ENCODE results near the gene EMC9. TPM values are rescaled to one million over a fixed set of nuclear protein-coding genes. Genes with fewer than 3 reads are reported as not detected.

Gene EMC9
- total RNA-seq, 3 donors from 2014 or later = 13.4 to 19.0 (median 16.5) TPM

DNA sequence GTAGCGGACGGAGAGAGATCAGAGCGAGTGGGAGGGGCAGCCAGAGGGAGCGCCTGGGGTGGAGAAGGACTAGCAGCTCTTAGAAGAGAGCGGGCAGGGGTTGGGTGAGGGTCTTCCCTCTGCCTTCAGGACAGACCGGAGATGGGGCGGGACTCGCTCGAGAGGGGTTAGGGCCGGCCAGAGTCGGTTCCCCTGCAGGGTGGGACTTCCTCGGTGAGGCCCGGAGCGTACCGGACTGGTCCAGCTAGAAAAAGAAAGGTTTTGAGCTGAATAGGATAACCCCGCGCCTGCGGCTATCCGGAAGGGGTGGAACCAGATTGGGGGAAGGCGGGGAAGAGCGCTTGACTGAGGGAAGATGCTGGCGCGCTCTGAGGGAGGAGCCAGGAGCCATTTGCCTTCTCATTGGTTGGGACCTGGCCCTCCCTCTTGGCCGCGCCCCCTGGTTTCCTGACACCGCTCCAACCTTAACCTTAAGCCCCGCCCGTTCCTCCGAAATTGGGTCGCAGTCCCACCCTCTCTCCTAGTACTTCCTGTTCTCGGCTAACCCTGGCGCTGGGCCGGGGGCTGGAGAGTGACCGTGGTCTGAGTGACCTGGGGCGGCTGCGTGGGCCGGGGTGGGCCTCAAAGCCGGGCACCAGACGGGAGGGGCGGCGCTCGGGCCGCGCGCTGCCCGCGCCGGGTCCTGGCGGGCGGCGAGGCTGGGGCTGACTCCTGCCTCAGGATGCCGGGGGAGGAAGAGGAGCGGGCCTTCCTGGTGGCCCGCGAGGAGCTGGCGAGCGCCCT lies 5.8 kb upstream of the EMC9 start, which contains the start of gene RNF31:
Gene RNF31, plus strand, starts transcription at position 521 of the 783 bp plus-strand sequence. Its CDS starts 201 bp downstream, at position 722.
- peaks cover 4 to 9% of the 10 kb centered on the region in 2 donors for H3K4me1 ChIP-seq
- TF ChIP-seq POLR2AphosphoS5 (IDR thresholded peaks at IDR 0.05) = peak in 2 of 3 donors; percentile 22 to 39
- TF ChIP-seq POLR2A (IDR thresholded peaks at IDR 0.05) = no peak
- TF ChIP-seq, protein P1, sequence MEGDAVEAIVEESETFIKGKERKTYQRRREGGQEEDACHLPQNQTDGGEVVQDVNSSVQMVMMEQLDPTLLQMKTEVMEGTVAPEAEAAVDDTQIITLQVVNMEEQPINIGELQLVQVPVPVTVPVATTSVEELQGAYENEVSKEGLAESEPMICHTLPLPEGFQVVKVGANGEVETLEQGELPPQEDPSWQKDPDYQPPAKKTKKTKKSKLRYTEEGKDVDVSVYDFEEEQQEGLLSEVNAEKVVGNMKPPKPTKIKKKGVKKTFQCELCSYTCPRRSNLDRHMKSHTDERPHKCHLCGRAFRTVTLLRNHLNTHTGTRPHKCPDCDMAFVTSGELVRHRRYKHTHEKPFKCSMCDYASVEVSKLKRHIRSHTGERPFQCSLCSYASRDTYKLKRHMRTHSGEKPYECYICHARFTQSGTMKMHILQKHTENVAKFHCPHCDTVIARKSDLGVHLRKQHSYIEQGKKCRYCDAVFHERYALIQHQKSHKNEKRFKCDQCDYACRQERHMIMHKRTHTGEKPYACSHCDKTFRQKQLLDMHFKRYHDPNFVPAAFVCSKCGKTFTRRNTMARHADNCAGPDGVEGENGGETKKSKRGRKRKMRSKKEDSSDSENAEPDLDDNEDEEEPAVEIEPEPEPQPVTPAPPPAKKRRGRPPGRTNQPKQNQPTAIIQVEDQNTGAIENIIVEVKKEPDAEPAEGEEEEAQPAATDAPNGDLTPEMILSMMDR (IDR thresholded peaks at IDR 0.05) = peak in 1 of 3 donors; percentile 2
- intact Hi-C loops (cut with DNase I; ENCODE audit: low total_unique reads) = no loop called here
- H3K27me3 ChIP-seq = no peaks in the 10 kb centered on the region
- DNase-seq (ENCODE audit: low spot score in 2 of 2) = peak; percentile 98
- H3K27ac ChIP-seq = peak within 1 kb of the TSS; percentile 86 to 94
- peaks cover 11% of the 10 kb centered on the region for H3K36me3 ChIP-seq
- no peaks in the 10 kb centered on the region for H3K9me3 ChIP-seq
- peak within 1 kb of the TSS; percentile 87 to 95 (median 94) for H3K4me3 ChIP-seq

DNA sequence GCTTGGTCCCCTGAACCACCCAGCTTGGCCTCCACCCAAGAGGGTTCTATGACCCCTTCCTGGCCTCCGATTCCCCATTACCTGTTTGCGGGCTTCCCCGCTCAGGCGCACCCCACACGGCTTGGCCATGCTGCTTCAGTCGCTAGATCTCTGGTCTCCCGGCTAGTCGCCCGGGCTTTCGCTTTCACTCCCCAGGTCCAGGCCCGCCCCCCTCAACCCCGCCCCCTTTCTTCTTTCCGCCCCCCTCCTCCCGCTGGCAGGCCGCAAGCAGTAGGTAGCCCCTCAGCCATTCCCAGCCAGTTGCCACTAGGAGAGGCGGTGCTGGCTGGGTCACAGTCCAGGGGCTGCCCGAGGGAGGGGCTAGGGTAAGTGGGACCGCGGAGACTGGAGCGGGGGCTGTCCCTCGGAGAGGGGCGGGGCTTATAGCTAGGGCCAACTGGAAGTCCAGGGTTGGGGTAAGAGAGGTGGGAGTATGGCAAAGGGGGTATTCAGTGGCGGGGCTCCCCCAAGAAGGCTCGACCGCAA lies 5.1 kb upstream of the EMC9 start, which contains the start of gene PSME2:
Gene PSME2, minus strand, starts transcription at position 158 of the 525 bp plus-strand sequence. Its CDS starts 29 bp downstream, at position 129.
- intact Hi-C loops (cut with DNase I; ENCODE audit: low total_unique reads) = no loop called here

DNA sequence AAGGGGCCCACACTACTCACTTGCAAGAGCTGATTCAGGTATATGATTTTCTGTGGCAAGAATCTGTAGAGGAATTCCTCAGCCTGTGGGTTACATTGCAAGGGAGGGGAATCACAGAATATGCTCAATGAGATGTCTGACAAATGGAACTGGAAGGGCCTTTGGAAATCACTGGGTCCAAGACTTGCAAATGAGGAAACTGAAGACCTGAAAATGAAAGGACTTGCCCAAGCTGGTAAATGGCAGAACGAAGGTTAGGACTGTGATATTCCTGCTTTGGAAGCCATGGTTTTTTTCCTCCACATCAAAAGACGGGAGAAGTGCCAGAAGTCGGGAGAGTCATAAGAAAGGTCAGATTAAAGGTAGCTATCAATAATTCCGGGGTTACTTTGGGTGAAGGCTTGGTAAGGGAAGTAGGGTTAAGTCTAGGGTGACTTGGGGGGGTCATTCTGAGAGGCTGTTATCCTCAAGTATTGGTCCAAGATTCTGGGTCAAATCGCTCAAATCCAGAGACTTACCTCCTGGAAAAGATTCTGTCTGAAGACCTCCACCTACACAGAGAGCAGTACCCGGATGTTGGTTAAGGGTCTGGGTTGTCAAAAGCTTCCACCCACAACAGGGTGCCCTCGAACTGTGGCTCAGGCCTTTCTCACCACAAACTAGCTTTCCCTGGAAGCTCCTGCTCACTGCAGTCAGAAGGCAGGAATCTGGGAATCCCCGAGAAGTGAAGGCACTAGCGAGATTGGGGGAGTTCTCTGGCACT lies 4.5 kb upstream of the EMC9 start:
- Histone ChIP-seq H3K27ac (peak overlapping the region; percentile 86 to 94), H3K4me3 (peak overlapping the region; percentile 87 to 95 (median 94)), H3K27me3 (no peaks in the 10 kb centered on the region), H3K9me3 (no peaks in the 10 kb centered on the region), H3K4me1 (peaks cover 4 to 9% of the 10 kb centered on the region in 2 donors), H3K36me3 (peaks cover under 1% of the 10 kb centered on the region)
- intact Hi-C loops (cut with DNase I; ENCODE audit: low total_unique reads) = no loop called here
- TF ChIP-seq, protein P1 (IDR thresholded peaks at IDR 0.05) = no peak
- TF ChIP-seq POLR2AphosphoS5 (IDR thresholded peaks at IDR 0.05) = no peak
- TF ChIP-seq POLR2A (IDR thresholded peaks at IDR 0.05) = no peak
- DNase-seq (ENCODE audit: low spot score in 2 of 2) = no peak

More for the DNA sequence above, 5.1 kb upstream of the EMC9 start, which contains the start of gene PSME2:
- Histone ChIP-seq H3K36me3 (peaks cover 7% of the 10 kb centered on the region), H3K4me3 (peak within 1 kb of the TSS; percentile 87 to 95 (median 94)), H3K9me3 (no peaks in the 10 kb centered on the region), H3K4me1 (peaks cover 4 to 9% of the 10 kb centered on the region in 2 donors), H3K27me3 (no peaks in the 10 kb centered on the region), H3K27ac (peak within 1 kb of the TSS; percentile 86 to 94)
- DNase-seq (ENCODE audit: low spot score in 2 of 2) = peak; percentile 89 to 97
- TF ChIP-seq POLR2AphosphoS5 (IDR thresholded peaks at IDR 0.05) = peak in 1 of 3 donors; percentile 52
- TF ChIP-seq, protein P1 (IDR thresholded peaks at IDR 0.05) = no peak

DNA sequence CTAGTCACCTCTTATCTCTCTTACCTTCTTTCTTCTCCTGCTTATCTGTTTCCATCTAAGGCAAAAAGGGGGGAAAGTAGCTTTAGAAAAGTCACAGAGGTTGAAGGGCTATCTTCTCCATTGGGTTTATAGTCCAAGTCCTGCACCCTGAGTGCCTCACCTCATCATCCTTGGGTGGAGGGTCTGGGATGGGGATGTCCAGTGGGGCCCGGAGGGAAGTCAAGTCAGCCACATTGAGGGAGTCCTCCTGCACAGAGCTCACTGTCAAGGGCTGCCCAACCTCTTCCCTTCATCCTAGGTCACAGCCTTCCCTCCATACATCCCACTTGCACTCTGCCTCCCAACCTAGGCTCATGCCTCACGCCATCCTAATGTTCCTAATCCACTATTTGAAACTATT lies 3.8 kb upstream of the EMC9 start:
- Histone ChIP-seq H3K27me3 (no peaks in the 10 kb centered on the region), H3K36me3 (no peaks in the 10 kb centered on the region), H3K4me3 (peak overlapping the region in 1 of 3 donors; percentile 87), H3K9me3 (no peaks in the 10 kb centered on the region), H3K27ac (peak overlapping the region; percentile 86 to 94), H3K4me1 (peaks cover 4 to 9% of the 10 kb centered on the region in 2 donors)
- DNase-seq (ENCODE audit: low spot score in 2 of 2) = no peak
- TF ChIP-seq, protein P1 (IDR thresholded peaks at IDR 0.05) = no peak
- TF ChIP-seq POLR2AphosphoS5 (IDR thresholded peaks at IDR 0.05) (no peak), POLR2A (IDR thresholded peaks at IDR 0.05) (no peak)
- intact Hi-C loops (cut with DNase I; ENCODE audit: low total_unique reads) = no loop called here
